Activated naive CD4-positive, alpha-beta T cell (primary cell): ENCODE measurements around the gene KCNN4.
"Not testable (repeated sequence)": the region's sequence is repeated elsewhere in the genome, so short reads cannot be mapped to it uniquely, and the experiment has no call there.

Experiments
- DNase-seq, 4 experiments: peaks; one replicate each; lab custom pipeline; 2025; lab: John Stamatoyannopoulos, UW

KCNN4 gene

GRCh38 chr19:43798546-43799409 lies 18.0 kb upstream of the KCNN4 start:
- peak in 2 of 4 experiments; percentile 17 to 50 for DNase-seq

DNA sequence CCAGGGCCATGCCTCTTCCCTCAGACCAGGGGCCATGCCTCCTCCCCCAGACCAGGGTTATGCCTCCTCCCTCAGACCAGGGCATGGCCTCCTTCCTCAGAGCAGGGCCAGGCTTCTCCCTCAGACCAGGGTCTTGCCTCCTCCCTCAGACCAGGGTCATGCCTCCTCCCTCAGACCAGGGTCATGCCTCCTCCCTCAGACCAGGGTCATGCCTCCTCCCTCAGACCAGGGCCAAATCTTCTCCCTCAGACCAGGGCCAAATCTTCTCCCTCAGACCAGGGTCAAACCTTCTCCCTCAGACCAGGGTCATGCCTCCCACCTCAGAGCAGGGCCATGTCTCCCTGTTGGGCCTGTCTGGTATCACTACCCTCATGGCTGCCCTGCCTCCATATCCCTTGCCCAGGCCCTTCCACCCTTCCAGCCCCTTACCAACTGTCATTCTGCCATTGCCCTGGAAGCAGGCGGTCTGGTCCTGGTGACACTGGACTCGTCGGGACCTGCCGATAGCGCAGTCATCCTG lies 17.3 kb upstream of the KCNN4 start:
- DNase-seq: no peak

DNA sequence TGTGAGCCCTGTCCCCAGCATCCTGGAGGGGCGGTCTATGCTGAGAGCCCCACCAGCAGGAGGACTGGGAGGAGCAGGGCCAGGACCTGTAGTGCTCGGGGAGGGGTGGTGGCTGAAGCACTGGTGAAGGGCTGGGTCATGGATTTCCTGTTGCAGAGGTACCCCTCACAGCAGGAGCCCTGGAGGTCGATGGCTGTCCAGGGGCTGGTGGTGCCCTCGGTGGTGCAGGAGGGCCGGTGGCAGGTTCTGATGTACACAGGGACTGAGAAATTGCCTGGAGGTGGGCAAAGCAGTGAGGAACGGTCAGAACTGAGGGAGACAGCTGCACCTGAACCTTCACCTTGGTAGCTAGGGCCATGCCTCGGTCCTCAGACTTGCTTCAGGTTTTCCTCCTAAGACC lies 16.8 kb upstream of the KCNN4 start:
- no peak for DNase-seq

- DNase-seq: no peak
Observed at GRCh38 chr19:43797118-43797517, 16.3 kb upstream of the KCNN4 start.

- no peak for DNase-seq
Observed at GRCh38 chr19:43790587-43790986, 9.8 kb upstream of the KCNN4 start.

- no peak for DNase-seq
Observed at GRCh38 chr19:43789029-43789428, 8.3 kb upstream of the KCNN4 start.

- no peak for DNase-seq
Observed at GRCh38 chr19:43786665-43787064, 5.9 kb upstream of the KCNN4 start.

GRCh38 chr19:43784981-43785808 lies 4.4 kb upstream of the KCNN4 start:
- DNase-seq: peak in 1 of 4 experiments; percentile 19

DNA sequence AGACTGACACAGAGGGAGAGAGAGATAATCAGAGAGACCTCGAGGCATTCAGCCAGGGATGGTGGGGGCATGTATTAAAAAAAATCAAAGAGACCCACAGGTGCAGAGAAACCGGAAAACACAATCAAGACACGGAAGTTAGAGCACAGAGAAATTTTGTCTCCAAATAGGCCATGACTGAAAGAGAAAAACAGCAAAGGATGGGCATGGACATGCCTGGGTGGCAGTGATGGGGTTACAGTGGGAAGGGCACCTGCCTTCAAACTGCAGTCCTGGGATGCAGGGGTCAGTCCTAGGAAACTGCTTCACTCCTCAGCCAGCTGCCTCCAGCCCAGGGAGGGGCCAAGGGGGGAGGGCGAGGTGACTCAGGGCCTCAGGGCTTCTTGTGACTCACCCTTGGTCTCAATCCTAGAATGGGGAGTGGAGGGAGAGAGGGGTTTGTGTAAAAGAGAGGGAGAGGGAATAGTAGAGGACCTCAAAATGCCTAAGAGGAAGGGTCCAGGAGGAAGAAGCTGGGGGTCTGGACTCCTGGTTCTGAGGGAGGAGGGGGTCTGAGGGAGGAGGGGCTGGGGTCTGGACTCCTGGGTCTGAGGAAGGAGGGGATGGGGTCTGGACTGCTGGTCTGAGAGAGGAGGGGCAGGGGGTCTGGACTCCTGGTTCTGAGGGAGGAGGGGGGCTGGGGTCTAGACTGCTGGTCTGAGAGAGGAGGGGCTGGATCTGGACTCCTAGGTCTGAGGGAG lies 3.6 kb upstream of the KCNN4 start:
- peak in 2 of 4 experiments; percentile 19 to 47 for DNase-seq

GRCh38 chr19:43783636-43784035 lies 2.9 kb upstream of the KCNN4 start:
- DNase-seq: no peak

- no peak for DNase-seq
Observed at GRCh38 chr19:43782689-43783231, 2.0 kb upstream of the KCNN4 start.

DNA sequence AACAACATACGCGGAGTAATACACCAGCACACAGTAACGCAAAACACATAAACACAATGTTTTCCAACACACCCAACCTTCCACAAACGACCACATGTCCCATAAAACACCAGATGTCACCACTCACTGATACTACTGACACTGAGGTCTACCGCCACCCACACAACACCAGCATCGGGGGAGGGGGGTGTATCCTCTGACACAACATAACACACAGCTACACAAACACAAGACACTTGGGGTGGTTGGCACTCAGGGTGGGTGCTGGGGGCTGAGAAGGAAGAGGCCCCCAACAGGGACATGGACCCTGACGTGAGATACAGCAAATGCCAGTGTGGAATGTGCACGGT lies 1.5 kb upstream of the KCNN4 start:
- no peak for DNase-seq

- DNase-seq: no peak
Observed at GRCh38 chr19:43781630-43782310, 997 bp upstream of the KCNN4 start.

GRCh38 chr19:43779820-43780219 lies 953 bp downstream of the KCNN4 start:
- no peak for DNase-seq

DNA sequence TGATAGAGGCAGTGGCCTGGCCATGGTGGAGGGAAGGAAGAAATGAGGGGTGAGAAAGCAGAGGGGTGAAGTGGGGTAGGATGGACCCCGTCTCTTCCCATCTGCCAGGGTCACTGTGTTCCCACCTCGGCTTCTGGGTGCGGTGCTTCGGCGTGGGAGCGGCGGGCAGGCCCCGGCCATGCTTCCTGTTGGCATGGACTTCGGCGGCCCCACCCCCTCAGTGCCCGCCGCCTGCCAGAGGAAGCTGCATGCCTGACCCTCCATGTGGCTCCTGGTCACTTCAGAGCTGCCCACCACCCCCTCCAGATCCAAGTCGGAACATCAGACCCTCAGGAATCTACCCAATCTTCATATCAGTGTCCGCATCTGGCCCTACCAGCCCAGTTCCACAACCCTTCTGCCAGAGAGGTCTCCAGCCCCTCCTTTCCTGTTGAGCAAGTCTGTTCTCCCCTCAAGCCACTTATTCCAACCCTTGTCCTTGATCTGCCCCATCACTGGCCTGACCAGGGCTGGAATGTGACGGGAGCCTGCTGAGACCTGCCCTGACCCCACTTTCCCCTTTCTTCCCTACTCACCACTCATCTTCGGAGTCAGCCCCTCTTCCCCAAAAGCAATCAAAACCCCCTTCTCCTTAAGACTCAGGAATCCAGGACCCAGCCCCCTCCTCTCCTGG lies 1.5 kb downstream of the KCNN4 start:
- no peak for DNase-seq

DNA sequence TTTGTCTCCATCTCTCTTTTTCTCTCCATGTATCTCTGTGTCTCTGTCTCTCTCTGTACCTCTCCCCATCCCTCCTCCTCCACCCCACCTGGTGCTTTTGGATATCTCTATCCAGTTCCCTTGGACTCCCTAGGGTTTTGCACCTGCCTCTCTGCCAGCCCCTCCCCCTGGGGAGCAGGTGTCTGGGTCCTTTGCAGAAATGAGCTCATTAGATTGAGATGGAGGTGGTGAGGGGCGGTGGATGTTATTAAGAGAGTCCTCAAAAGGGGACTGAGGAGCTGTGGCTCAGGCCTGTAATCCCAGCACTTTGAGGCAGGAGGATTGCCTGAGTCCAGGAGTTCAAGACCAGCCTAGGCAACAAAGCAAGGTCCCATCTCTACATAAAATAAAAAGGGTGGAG lies 2.1 kb downstream of the KCNN4 start:
- DNase-seq: no peak

- peak in 1 of 4 experiments; percentile 13 for DNase-seq
Observed at GRCh38 chr19:43777163-43777695, 3.5 kb downstream of the KCNN4 start.

DNA sequence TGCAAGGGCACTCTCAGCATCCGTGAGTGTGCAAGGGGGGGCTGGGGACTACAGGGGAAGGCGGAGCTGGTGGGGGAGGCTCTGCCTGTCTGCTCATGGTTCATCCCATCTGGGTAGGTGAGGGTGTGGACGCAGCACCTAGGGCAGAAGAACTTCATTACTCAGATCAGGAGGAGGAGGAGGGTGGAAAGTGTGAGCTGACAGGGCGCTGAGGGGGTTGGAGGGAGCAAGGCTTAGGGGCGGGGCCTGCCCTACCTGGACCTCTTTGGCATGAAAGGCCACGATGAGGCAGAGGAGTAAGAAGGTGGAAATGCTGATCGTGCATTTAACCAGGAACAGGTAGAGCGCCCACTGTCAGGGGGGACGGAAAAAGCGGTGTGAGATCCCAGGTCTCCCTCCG lies 4.5 kb downstream of the KCNN4 start:
- DNase-seq: no peak

DNA sequence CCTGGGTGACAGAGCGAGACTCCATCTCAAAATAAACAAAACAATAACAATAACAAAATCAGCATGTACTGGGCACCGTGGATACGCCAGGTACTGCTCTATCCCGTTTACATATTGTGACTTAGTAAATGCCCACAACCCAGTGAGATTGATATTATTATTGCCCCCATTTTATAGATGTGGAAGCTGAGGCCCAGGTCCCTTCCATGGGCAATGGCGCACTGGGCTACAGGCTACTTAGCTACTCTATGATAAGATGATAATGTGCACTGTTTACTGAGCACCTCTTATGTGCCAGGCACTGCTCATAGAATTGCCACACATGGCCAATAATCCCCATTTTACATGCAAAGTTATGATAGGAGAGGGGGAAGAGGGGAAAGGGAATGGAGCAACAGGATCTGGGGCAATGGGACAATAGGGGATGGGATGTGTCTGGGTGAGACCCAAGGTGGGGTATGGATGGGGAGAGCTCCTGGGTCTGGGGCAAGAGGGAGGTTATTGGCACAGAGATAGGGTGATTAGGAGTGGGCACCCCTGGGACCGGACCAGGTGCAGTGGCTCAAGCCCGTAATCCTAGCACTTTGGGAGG lies 5.4 kb downstream of the KCNN4 start:
- no peak for DNase-seq

DNA sequence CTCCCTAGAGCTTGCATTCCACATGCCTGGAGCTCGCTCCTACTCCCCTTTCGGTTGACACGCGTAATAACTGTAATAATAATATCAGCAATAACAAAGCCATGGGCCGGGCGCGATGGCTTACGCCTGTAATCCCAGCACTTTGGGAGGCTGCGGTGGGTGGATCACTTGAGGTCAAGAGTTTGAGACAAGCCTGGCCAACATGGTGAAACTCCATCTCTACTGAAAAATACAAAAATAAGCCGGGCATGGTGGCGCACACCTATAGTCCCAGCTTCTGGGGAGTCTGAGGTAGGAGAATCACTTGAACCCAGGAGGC lies 5.9 kb downstream of the KCNN4 start:
- DNase-seq: not testable (repeated sequence)
